T1000 (cell line): ENCODE measurements around the gene PRG3.

Experiments used
- DNase-seq: peaks from one replicate; lab custom pipeline; 2025; ENCODE audit warnings: mixed read lengths; lab: John Stamatoyannopoulos, UW

PRG3 gene

DNA sequence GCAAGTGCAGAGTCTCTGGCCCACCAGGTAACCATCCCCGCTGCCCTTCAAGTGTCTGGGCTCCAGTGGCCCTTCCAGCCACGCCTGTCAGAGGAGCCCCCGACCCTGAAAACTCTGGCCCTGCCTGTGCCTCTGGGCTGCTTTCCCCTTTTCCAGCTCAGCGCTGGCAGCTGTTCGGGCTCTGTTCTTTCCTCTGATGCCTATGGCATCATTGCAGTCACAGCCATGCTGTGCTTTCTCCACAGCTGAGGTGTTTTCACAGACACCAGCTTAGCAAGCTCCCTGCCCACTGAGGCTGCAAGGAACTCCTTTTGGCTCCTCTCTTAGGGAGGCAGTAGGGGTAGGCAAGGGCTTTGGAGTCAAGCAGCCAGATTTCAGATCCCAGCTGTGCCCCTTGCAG, 21.6 kb downstream of the PRG3 start:
- no peak for DNase-seq

DNA sequence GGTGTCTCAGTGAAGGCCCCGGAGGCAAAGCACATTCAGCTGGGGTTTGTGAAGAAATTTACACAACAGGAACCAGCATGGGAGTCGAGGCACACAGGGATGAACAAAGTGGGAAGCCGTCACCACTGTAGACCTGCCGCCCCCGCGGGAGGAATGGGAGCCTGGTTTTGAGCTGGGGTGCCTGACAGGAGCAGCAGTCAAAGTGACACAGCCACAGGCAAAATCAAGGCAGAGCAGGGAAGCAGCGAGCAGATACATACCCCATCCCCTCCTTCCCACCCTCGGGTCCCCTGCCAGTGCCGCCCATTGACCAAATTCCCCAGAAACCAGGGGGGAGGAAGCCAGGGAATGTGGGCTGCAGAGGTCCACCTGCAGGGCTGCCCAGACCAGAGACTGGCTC, 22.0 kb downstream of the PRG3 start:
- DNase-seq: no peak

DNA sequence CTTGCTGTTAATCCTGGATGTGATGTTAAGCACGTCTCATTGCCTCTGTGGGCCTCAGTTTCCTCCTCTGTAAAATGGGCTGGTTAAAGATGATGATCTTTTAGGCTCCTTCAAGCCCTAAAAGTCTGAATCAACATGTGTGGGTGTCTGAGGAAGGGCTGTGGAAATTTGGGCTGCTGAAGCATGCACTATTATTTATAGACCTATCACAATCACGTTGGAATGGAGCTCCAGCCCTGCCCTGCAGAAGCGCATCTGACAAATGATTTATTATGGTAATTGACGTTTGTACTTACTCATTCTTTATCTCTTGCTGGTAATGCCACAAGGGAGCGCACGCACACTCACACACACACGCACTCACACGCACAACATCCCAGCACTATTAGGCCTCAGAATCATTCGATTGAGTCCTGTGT, 22.4 kb downstream of the PRG3 start:
- no peak for DNase-seq

DNA sequence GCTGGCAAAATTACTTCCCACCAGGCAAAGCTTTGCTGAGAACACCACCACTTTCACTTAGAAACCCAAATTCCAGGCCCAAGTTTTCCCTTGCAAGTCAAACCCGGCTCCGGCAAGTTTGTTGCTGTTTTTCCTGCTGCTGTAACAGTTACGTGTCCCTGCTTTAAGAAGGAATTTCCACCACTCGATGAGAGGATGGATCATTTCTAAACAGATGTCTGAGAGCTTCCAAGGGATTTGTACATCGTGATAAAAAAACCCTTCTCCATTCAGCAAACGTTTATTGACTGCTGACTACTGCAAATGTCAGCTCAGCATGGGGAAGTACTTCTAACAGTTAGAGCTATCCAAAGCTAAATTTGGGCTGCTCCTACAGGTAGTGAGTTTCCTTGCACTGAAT, 23.1 kb downstream of the PRG3 start:
- DNase-seq: no peak

DNA sequence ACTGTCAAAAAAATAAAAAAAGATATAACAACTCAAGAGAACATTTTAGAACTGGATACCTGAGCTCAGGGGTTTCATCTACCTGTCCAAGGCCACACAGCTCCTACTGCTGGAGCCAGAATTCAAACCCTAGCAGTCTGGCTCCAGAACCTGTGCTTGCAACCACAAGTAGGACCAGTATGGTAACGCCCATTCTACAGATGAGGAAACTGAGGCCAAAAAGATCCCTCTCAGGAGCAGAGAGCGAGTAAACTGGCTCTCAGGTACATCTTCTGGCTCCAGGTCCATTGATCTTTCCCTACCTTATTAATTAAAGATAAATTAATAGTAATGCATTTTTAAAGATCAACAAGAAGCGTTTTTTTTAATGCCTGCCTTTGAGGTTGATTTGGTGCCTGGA, 23.6 kb downstream of the PRG3 start:
- no peak for DNase-seq

DNA sequence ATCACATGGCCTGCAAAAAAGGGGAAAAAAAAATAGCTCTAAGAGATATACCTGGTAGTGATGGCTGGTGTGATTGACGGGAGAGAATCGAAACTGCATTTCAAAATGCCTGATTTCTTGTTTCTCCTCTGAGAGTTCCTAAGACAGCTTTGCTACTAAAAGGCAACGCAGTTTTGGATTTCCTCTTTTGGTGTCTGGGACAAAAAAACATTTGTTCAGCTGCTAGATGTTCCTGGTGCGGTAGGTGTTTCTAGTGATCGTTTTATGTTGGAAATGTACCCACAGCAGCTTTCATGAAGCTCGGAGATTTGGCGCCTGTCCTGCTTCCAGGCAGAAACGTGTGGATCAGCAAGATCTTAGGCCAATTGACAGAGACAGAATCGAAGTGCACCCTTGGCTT, 24.7 kb downstream of the PRG3 start:
- no peak for DNase-seq

DNA sequence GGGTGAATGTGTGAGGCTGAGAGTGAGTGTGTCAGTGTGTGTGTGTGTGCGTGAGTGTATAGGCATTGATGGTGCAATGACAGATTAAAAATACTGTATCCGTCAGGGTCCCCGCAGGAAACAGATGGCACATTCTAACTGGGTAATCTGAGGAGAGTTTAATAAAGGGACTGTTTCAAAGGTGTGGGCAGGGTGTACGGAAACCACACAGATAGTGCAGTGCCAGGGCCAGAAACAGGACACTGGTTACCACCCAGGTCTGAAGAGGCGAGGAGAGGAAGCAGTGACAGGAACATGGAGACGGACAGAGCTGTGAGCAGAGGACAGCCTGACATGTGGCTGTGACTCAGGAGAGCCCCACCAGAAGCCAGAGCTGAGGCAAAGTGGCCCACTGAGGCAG, 26.3 kb downstream of the PRG3 start:
- DNase-seq: no peak

DNA sequence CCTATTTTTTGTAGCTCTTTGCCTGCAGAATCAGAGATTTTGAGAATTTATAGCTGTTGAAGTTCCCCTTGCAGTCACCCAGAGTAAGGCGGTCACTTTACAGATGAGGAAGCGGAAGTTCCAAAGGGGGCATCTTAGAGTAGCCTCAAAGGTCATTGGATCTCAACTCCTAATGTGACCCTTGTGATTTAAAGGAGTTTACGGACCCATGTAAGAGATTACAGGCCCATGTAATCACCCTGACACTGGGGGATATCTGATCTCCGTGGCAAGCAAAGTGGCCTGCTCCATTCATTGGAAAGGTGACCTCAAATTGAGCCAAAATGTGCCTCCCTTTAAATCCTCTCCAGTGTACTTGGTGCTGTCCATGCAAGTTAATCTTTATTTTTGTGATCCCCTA, 27.1 kb downstream of the PRG3 start:
- DNase-seq: no peak

DNA sequence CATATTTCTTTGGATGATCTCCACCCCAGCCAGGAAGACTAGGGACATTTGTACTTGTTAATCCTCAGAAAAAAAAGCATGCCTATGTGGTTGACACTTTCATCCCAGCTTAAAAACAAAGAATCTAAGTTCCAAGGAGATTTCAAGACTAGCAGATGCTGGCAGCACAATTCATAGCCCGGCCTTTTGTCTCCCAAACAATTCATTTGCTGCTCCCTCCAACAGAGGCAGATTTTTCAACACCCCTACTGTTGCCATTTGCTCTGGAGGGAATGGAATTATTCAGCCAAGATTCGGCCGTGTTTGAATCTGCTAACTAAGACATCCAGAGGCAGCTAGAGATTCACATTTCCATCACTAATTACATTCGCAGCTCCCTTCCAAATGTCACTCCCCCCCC, 27.5 kb downstream of the PRG3 start:
- no peak for DNase-seq

DNA sequence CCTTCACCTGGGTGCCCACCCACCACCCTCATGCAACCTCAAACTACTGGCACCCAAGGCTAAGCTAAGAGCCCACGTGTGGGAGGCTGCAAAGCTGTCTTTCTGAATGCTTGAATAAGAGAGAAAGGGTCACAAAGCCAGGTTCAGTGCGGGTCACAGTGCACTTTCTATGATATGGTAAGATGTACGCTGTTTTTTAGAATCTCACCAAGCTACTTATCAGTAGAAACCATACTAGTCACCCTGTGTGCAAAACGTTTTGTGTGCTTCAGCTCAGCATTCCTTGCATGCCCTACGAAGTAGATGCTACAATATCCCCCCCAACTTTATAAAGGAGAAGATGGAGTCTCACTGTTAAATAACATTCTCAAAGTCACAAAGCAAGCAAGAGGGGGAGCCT, 27.9 kb downstream of the PRG3 start:
- DNase-seq: no peak

DNA sequence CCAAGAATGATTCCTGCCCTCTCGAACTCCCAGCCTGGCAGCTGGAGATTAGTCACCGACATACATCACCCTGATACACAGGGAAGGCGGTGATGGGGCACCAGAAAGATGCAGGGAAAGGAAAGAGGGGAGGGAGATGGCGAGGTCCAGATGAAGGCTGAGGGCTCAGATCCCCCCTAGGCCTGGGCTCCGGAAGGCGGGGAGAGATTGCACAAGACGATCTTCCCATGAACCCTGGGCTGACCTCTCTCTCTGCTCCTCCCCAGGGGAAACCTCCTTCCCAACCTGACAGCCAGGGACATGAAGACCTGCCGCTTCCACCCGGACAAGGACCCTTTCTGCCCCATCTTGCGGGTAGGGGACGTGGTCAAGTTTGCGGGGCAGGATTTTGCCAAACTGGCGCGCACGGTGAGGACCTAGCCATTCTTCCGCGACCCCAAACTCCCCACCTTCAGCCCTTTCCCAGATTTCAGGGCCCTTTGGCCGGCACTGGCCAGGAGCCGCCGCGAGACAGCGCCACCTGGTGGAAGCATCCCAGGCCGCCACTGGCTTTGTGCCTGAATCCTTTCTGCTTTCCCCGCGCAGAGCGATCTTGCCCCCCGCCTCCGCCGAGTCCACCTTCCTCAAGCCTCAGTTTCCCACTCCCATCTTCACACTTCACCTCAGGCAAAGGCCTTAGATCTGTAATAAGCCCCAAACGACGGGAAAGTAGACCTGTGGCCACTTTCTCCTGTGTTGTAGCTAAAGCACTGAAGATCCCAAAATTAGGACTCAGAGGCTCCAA, 31.3 kb downstream of the PRG3 start:
- DNase-seq: peak; percentile 27

DNA sequence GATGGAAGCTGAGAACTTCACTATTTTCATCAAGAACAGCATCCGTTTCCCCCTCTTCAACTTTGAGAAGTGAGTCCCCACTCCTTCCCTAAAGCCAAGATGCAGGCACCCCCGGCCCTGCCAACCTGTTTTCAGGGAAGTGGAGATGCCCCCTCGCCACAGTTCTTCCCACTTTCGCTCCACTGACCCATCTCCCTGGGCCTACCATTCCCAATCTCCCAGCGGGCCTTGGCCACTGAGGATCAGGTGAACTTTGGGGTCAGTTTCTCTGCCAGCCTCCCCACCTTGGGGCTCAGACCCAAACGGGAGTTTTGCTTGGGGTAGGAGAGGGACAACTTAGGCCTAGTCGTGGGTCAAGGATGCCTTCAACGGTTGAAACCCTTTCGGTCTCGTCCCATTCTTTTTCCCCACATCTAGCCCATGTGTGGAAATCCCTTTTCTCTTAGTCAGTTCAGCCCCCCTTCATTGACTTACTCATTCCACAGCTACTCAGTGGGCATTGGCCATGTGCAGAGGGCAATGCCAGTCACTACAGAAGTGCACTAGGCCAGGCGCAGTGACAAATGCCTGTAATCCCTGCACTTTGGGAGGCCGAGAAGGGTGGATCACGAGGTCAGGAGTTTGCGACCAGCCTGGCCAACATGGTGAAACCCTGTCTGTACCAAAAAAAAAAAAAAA, 32.2 kb downstream of the PRG3 start:
- DNase-seq: no peak

DNA sequence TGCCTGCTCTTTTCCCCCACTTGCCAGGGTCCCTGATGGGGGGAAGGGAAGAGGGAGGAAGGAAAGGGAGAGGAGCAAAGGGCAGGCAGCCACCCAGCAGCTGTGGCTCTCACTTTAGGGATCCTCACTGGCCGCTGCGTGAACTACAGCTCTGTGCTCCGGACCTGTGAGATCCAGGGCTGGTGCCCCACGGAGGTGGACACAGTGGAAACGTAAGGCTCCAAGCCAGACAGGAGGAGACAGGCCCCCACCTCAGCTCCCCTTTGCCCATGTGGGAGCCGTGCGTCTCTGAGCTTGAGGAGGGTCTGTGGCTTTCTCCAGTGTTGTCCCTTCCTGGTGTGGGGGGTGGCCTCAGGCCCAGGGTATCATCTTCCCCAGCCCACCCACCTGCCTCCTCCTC, 32.9 kb downstream of the PRG3 start:
- no peak for DNase-seq

DNA sequence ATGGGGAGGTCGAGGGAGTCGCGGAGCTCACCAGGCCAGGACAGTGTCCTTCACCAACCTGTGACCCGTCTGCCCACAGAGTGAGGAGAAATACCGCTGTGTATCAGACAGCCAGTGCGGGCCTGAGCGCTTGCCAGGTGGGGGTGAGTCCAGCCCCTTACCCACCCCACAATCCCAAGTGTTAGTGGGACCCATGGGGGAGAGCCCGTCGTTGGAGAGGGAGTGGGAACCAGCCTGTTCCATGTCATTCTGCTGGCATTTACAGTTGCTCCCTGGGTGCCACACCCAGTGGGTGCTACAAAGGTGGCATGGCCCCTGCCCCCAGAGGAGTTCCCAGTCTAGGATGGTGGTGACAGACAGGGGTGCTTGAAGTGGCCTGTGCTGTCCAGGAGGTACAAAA, 33.6 kb downstream of the PRG3 start:
- no peak for DNase-seq

DNA sequence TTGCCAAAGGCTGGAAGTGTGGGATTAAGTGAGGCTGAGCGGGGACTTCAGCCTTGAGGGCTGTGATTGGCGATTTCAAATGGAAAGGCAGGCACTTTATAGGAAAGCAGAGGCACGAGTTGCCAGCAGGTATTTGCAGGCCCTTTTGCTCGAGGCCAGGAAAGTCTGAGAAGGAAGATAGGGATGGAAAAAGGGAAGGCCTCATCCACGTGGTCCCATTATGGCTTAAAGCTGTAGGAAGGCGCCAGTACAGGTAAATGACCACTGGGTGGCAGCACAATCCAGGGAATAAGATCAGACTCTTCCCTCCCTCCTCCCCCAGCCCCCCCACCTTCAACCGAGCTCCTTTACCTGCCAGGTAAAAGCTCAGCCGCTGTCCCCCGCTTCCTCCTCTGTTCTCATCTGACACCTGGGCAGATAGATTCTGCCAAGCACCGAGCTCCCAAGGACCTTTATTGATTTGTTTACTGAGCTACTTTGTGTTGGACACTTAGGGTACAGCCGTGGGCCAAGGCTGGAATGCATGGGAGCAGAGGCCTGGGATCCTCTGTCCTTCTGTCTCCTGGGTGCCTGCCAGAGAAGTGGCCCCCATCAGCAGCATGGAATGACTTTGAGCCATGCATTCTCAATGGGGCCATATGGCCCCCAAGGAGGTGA, 35.3 kb downstream of the PRG3 start:
- DNase-seq: peak; percentile 42

DNA sequence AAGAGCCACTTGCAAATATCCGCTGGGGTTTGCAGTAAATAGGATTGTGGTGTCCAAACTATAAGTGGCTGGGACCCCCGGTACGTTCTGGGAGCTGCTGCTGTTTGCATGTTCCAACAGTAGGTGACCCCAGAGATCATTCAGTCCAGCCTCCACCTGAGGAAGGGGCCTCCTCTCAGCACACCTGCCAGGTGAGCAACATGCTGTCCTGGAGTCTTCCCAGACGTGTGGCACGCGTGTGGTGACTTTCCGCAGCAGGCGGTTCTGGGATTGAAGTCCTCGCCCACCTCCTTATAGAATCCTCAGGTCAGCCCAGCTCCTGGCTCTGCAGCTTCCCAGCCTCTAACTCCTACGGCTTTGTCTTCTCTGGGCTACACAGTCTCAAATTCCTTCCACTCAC, 36.1 kb downstream of the PRG3 start:
- no peak for DNase-seq

DNA sequence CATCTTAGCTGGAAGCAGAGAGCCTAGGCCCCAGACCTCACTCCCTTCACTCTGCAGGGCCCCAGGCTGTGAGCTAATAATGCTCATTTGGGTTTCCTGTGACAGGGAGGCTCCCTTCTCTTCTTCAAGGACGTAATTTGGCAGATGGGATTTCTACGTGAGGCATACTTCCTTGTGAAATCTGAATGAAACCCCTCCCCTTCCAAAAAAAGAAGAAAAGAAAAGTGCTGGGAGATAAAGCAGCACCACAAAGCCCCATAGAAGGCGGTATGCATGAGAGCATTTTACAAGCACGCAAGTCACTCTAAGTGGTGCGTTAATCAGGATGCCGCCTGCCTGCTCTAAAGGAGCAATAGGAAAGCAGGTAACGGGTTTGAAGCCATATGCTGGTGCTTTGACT, 37.1 kb downstream of the PRG3 start:
- no peak for DNase-seq

DNA sequence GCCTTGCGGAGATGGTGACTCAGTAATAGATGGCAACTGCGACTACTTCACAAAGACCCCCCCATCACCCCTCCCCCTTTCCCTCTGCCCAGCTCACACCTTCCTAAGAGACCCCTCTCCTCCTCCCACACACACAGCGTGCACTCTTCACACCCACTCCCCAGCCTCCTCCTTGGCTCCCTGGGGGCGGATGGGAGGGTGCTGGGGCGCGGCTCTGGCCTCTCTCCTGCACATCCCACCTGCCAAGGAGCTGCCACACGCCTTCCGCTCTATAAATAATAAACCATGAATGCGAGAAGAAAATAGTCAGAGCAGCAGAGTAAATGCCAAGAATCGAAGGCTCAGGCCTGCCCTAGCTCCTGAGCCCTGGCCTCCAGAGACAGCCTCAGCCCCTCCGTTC, 38.2 kb downstream of the PRG3 start:
- DNase-seq: no peak

DNA sequence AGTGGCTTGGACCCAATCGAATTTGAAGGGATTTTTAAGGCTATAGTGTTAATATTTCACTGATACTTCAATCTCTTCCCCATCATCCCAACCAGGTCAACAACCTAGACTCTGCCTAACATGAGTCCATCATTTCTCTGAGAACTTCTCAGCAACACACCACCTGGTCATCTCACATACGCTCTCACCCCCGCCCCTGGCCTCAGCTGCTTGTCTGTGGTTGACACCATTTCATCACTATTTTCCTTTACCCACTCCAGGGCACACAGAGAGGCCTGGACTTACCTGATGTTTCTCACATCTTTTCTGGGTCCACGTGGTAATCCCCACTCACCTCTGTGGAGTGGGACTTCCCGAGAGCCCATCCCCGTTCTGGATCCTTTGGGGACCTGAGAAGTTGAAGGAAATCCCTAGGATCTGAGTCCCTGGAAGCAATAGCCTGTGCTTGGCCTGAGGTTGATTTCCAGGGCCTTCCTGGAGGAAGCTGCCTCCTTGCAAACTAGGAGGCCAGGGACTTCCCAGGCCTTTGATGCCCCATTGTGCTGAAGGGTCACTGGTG, 39.6 kb downstream of the PRG3 start:
- DNase-seq: no peak

DNA sequence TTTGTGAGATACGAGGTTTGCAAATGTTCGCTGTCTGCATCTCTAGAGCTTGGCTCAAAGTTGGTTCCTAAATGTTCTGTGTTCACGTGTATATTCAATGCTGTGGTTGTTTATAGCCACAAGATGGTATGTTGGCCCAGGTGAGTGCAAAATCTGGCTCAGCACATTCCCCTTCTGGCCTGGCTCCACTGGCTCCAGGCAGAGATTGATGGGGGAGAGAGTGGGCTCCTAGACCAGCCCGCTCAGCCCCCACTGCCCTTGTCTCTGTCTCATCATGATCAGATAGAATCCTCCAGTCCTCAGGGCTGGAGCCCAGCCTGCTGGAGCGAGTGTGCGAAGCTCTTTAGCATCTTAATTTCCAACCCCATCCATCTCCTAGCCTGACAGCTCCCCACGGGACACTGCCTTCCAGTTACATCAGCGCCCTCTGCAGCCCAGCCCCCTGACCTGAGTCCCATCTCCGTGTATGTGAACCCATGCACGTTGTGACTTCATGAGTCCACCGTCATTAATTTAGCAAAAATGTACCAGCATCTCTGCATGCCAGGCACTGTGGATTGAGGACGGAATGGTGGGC, 40.8 kb downstream of the PRG3 start:
- DNase-seq: no peak

DNA sequence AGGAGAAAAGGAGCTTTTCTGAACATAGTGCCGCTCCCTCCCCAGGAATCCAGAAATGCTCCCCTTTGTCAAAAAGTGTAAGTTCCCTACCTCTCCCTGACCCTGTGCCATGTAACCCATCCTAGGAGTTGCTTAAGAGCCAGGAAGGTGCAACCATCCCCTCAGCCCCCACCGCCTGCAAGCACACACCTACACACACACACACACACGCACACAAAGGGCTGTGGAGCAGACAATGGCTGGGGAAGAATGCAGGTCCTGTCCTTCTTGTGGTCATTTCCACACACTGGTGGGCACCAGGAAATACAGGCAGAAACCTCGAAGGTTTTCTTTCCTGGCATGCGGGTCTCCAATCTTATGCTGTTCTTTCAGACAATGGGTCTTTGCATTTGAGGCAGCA, 41.6 kb downstream of the PRG3 start:
- no peak for DNase-seq

DNA sequence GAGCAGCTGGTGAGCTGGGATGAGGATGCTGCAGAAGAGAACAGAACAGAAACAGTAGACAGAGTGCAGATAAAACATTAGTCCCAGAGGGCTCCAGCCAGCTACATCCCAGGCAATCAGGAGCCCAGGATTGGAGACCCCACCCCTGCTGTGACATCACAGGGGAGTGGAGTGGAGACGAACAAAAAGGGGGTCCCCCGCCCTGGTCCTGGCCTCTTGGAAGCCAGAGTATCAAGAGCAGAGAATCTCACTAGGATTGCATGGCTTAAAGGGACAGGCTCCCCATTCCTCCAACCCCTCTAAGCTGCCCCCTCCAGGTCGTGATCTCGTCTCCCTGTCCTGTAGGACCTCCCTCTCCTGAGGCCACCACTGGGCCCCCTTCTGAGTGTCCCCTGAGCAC, 42.8 kb downstream of the PRG3 start, which contains the start of gene P2RX3:
P2RX3 (plus strand) TSS at position 211 of the 400 bp plus-strand sequence. CDS start 199 bp downstream, outside the sequence.
- DNase-seq: no peak
